IPS-15b (cell line): ENCODE results near the gene ZNF25.
"Not testable (repeated sequence)": the region's sequence is repeated elsewhere in the genome, so short reads cannot be mapped to it uniquely, and the experiment has no call there.

ENCODE experiments used
- H3K27me3 ChIP-seq: one replicate; pipeline ENCODE4 v1.6.1; 2013; ENCODE audit warnings: low read length; ENCODE audit not compliant: control insufficient read depth, insufficient read depth
- H3K36me3 ChIP-seq: one replicate; pipeline ENCODE4 v1.6.1; 2013; ENCODE audit warnings: low read length; ENCODE audit not compliant: control insufficient read depth, insufficient read depth
- H3K4me1 ChIP-seq: one replicate; pipeline ENCODE4 v1.6.1; 2013; ENCODE audit warnings: mild to moderate bottlenecking, low read length; ENCODE audit not compliant: control insufficient read depth, insufficient read depth
- H3K4me3 ChIP-seq: one replicate; pipeline ENCODE4 v1.5.1; 2013; ENCODE audit warnings: low read depth, low read length
- H3K9ac ChIP-seq: one replicate; pipeline ENCODE4 v1.6.1; 2013; ENCODE audit warnings: low read depth, mild to moderate bottlenecking, low read length
- H3K9me3 ChIP-seq: one replicate; pipeline ENCODE4 v1.6.1; 2013; ENCODE audit warnings: mild to moderate bottlenecking, low read length; ENCODE audit not compliant: control insufficient read depth, insufficient read depth

Gene ZNF25

GRCh38 chr10:37934791-37935190, 41.7 kb downstream of the ZNF25 start:
- Histone ChIP-seq H3K9me3 (peaks cover 28% of the 10 kb centered on the region), H3K4me1 (no peaks in the 10 kb centered on the region)

GRCh38 chr10:37930423-37930822, 46.0 kb downstream of the ZNF25 start:
- H3K27me3 ChIP-seq = no peaks in the 10 kb centered on the region
- H3K9ac ChIP-seq = no peak overlapping the region
- H3K9me3 ChIP-seq = peaks cover 23% of the 10 kb centered on the region

More at GRCh38 chr10:37934791-37935190, 41.7 kb downstream of the ZNF25 start:
- no peaks in the 10 kb centered on the region for H3K36me3 ChIP-seq
- H3K9ac ChIP-seq = no peak overlapping the region
- no peaks in the 10 kb centered on the region for H3K27me3 ChIP-seq
- H3K4me3 ChIP-seq = no peak overlapping the region

GRCh38 chr10:37908165-37908564, 68.3 kb downstream of the ZNF25 start:
- H3K4me1 ChIP-seq, H3K36me3 ChIP-seq, H3K9ac ChIP-seq, H3K4me3 ChIP-seq, H3K27me3 ChIP-seq: not testable (repeated sequence)
- H3K9me3 ChIP-seq = peaks cover 21% of the 10 kb centered on the region

More at GRCh38 chr10:37930423-37930822, 46.0 kb downstream of the ZNF25 start:
- Histone ChIP-seq H3K4me3 (no peak overlapping the region), H3K4me1 (no peaks in the 10 kb centered on the region), H3K36me3 (no peaks in the 10 kb centered on the region)

- Histone ChIP-seq H3K36me3 (no peaks in the 10 kb centered on the region), H3K4me1 (no peaks in the 10 kb centered on the region), H3K9me3 (peaks cover 12% of the 10 kb centered on the region), H3K4me3 (no peak overlapping the region), H3K27me3 (no peaks in the 10 kb centered on the region), H3K9ac (no peak overlapping the region)
Measured at GRCh38 chr10:37906382-37906781, 70.1 kb downstream of the ZNF25 start.
